GM15510 (cell line): ENCODE results near the gene FRMD4A.

ENCODE experiments used
- POLR2A ChIP-seq: IDR thresholded peaks from 3 replicates; pipeline ENCODE4 v1.6.1; 2011; ENCODE audit warnings: borderline replicate concordance; ENCODE audit not compliant: insufficient read length; ENCODE audit errors: extremely low read depth

FRMD4A gene

DNA sequence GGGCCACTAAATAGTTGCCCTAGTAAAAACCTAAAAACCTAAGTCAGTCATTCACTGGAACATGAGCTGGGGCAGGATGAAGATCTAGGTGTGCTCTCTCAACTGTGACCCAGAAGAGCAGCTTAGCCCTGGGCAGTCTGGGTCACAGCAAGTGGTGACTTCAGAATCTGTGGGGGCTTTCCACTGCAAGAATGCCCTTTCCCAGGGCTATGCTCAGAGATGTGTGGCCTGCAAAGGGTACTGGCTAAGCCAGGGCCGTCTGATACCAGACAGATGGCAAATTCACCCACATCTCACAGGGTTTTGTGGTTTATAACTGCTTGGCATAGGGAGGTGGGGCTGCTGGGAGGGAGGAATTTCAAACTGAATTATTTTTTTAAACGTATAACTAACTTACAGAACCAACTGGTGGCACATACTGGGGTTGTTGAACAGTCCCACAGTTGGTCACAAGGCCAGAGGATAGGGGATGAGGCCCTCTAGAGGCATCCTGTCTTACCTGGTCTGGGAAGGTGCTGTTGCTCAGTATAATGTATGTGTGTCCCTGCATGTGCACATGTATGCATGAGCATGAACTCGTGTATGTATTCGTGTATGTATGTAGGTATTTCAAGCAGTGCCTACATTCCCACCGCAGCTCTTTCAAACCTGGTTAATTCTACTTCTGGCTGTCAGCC lies 680.7 kb downstream of the FRMD4A start:
- TF ChIP-seq POLR2A: no peak

DNA sequence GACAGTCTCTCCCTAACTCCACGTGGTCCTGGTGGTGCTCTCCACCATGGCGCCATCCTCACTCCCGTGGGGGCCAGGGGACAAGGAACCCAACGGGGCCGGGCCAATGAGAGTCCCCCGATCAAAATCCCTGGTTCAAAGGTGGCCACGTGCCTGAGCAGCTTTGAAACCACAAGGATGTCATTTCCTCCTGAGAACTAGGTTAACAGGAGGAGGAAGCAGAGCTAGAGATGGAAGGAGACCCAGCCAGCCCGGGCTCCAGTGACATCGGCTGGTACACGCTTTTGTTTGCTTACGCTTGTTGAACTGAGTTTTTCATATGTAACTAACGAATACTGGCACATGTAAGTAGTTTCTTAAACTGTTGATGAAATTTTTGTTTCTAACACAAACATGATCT lies 682.3 kb downstream of the FRMD4A start:
- no peak for TF ChIP-seq POLR2A

DNA sequence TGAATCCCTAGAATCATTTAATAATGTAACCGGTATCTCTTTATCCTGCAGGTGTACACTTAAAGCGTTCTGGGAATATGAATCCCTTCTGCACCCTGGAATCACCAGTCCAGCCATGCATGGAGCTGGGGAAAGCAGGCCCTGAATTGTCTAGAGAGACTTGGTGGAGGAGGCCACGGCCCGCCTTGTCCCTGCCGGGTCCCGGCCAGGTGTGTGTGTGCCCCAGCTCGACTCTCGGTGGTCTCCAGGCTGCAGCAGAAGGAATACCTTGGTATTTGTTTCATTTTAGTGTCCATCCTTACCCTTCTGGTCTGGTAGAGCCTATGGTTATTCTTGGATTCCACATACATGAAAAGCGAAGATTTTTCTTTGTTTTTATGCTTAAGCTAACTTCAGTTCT lies 685.9 kb downstream of the FRMD4A start:
- TF ChIP-seq POLR2A: no peak

DNA sequence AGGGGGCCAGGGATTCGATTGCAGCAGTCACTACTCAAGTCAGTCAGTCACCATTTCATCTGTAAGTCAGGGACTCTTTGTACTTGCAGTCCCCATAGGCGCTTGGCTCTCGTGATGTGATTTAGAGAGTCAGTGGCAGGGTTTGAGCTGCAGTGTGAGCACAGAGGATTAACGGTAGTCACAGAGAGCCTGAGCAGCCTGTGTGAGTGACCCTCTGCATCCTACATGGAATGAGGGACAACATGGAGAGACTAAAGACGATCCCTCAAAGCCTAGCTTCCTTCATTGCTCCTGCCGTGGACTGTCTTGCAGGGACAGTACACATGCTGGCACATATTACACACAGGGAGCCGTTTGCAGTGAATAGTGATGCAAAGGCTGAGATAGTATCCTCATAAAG lies 687.7 kb downstream of the FRMD4A start:
- TF ChIP-seq POLR2A: no peak

DNA sequence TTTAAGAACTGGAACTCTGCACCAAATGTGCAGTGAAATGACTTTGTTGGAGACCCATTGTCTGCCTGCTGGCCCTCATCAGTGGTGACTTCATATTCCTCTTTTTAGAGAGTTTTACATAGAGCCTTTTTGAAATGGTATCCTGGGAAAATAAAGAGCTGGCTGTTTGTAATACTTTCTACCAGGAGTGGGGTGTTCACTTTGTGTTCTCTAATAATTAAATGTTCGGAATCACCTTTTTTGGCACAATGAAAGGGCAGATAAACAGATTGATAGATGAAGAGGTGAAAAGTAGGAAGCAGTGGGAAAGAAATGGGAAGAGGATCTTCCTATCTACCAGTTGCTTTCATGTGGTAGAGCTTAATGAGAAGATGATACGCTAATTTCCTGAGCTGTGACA lies 688.4 kb downstream of the FRMD4A start:
- TF ChIP-seq POLR2A: no peak

DNA sequence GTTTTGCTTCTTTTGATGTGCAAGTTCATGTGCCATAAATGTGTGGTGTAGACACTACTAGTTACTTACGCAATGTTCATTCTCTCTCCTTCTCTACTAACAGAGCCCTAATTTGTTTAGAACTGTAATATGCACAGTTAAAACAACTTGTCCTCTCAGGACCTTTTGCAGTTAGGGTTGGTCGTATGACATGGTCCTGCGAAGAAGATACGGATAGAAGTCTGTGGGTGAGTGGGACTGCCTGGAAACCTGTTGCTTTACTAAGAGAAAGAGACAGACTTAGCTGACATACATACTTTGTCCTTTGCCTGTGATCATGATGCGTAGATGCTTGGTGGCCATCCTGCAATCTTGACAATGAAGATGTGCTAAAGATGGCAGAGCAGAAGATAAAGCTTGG lies 692.8 kb downstream of the FRMD4A start:
- no peak for TF ChIP-seq POLR2A

DNA sequence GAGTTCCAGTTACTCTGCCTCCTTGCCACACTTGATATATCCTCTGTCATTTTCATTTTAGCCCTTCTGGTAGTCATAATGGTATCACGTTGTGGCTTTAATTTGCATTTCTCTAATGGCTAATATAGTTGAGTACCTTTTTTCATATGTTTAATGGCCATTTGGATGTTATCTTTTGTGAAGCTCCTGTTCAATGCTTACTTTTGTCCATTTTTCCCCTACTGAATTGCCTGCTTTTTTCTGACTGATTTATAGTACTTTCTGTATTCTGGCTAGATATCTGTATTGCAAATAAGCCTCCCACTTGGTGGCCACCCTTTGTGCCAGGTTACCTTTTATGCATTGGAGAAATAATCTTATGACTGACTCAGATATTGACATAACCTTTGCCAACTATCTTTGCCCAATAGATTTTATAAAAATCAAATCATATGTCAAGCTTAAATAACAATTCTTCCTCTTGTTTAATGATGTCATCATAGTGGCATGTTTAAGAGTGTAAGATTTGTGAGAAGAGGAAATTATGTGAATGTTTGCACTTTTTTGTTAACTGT lies 693.3 kb downstream of the FRMD4A start:
- TF ChIP-seq POLR2A: no peak

DNA sequence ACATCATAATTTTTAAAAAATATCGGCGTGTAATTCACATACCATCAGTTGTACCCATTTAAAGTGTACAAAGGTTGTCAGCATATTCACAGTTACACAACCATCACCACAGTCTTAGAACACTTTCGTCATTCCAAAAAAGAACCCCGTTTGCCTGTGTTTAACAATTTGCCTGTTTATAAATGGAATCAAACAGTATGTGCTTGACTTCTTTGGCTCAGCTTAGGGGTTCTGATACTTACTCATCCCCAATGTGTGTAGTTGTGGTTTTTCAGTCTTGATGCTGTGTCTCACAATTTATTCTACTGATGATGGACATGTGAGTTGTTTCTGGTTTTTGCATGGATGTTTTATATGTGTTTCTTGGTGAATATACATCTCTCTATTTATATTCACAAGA lies 693.9 kb downstream of the FRMD4A start:
- TF ChIP-seq POLR2A: no peak

DNA sequence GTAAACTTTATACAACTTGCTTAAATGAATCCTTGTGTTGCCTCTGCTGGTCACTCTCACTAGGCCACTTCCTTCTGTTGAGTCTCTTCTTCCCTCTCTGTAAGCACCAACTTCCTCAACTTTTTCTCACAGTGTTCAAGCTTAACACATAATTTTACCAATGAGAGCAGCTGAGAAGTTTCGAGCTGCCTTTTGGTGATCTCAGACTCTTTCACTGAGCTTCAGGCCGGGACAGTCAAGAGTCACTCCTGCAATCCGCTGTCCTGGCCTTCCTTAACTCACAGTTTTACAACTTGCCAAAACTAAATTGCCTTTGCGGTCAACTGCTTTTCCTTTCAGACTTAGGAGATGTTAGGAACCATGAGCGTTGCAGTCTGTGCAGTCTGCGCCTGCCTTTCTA lies 696.5 kb downstream of the FRMD4A start:
- TF ChIP-seq POLR2A: no peak

DNA sequence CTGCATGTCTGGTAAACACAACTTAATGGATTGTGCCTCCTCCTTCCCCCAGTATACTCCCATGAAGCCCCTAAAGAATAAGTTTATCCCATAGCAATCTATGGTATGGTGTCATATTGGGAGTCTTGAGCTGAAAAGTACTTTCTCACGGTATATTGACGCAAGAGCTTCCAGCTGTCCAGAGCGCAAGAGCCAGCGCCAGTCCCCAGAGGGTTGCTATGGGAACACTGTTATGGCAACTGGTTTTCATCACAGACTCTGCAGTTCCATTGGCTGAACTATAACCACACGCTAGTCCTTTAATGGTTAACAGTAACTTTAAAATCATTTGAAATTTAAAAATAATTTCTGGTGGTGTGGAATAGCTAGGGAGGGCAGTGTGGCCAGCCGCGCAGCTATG lies 697.0 kb downstream of the FRMD4A start:
- no peak for TF ChIP-seq POLR2A

DNA sequence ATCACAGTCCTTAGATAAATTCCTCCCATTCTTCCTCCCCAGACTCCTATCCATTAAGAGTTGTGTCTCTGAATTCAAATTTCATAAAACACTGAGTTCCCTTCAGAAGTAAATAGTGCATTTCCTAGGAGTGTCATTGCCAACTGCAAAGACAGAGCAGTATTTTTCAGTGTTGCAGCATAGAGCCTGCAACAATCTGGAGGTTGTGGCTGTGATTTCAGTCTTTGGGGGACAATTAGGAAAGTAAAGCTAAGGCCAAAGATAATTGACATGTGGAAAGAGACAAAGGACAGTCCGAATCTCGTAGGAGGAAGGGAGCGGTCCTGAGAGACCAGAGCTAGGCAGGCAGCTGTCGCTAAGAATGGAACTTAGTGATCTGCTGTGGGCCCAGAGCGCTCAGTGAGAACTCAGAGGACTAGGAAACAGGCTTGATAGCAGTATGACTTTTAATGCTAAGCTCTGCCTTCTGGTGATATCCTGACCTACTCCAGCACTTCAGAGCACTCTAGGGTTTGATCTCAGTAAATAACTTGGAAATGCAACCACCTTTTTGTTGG lies 697.8 kb downstream of the FRMD4A start:
- no peak for TF ChIP-seq POLR2A

DNA sequence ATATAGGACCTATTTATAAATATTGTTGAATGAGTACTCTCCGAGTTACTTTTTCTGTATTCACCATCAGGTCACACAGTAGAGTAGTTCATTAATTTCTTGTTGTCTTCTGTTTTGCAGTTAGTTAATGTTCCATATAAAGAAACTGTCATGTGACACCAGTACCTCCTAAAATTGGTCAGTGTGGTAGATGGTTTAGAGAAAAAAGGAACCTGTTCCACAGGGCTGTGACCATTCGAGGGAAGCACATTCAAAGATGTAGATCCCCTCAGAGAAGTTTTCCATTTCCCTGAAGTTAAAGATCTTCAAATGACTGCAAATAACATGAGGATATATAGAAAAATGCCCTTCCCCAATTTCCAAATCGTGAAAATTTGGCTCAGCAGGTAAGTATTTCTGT lies 698.3 kb downstream of the FRMD4A start:
- no peak for TF ChIP-seq POLR2A

DNA sequence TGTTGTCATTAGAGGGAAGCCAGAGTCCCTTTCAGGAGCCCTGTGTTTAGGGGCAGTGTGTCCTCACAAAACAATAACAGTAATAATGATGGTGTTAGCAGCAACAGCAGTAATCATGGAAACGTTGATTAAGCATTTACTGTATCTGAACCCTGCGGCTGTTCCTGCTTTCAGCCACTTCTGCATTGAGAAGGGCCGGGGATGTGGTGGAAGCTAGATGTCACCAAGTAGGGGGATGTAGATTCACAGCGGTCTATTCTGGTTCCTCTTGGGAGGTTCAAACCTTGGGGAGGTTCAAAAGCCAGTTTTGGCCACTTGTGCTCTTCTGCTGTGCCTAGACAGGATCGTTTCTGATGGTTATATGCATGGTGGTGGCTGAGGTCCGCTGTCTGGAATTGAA lies 699.1 kb downstream of the FRMD4A start:
- TF ChIP-seq POLR2A: no peak

DNA sequence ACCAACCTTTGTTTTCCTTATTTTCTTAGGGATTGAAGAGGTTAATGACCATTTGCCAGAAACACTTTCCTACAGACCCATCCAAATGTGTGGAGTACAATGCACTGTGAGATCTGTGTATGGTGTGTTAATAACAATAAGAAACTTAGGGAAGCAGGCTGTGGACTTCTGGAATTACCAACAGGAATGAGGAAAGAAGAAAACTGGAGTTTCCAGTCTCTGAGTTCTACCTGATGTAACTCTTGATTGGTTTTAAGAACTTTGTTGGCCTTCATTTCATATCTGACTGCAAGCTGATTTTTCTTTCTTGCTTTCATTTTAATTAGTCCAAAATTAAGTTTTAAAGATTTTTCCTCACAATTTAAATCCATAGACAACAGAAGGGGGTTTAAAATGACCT lies 700.5 kb downstream of the FRMD4A start:
- TF ChIP-seq POLR2A: no peak

DNA sequence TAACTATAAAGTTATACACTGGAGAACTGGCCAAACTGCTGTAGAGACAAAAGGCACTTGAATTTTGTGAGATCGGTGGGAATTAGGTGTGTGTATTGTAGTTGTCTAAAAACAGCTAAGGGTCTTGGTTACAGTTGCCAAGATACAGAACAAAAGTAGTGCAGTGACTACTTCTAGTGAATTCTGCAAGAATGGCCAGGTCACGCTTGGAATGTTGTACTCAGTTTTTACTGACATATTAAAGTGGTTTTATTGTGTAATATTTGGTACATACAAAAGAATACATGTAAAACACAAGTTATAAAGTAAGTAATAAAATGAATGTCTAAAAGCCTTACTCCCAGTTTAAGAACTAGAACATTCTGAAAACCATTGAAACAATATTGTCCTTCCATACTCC lies 701.6 kb downstream of the FRMD4A start:
- TF ChIP-seq POLR2A: no peak

DNA sequence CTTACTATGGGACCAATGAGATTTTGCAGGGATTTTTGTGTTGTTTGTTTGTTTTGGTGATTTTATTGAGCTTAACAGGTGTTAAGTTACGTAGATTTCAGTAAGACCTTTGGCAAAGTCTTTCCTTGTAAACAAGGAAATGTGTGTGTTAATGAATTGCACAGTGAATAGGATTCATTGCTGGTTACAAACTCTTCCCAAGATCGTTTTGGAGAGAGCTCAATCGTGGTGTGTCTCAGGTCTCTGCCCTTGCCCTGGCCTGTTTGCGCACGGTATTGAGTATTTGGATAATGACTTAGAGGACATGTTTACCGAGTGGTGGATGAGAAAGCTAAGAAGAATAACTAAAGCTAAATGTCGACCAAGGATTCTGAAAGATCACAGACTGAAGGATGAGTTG lies 702.1 kb downstream of the FRMD4A start:
- no peak for TF ChIP-seq POLR2A
